Skin of body (tissue), 2 donors: ENCODE results near the gene DMD. TPM values are rescaled to one million over a fixed set of nuclear protein-coding genes. Genes with fewer than 3 reads are reported as not detected.
"Not testable (repeated sequence)": the region's sequence is repeated elsewhere in the genome, so short reads cannot be mapped to it uniquely, and the experiment has no call there.

Experiments used
- DNase-seq: peaks from one replicate; lab custom pipeline; 2025; lab: John Stamatoyannopoulos, UW
- total RNA-seq: library from RNA; depleted of rRNA; stranded (reverse); fragments of >200 nt; gene quantifications from one replicate; pipeline ENCODE4 v1.2.3, GENCODE V29; 2014

Gene DMD
- total RNA-seq, 1 donor from 2014 or later = 87.0 TPM

GRCh38 chrX:32281853-32282252 lies 929.5 kb downstream of the DMD start:
- DNase-seq = no peak

GRCh38 chrX:32280921-32281320 lies 930.4 kb downstream of the DMD start:
- no peak for DNase-seq

GRCh38 chrX:32280489-32280888 lies 930.9 kb downstream of the DMD start:
- DNase-seq = no peak

- no peak for DNase-seq
Observed at GRCh38 chrX:32276153-32276552, 935.2 kb downstream of the DMD start.

GRCh38 chrX:32269866-32270265 lies 941.5 kb downstream of the DMD start:
- DNase-seq = no peak

GRCh38 chrX:32268207-32268606 lies 943.1 kb downstream of the DMD start:
- DNase-seq = no peak

- no peak for DNase-seq
Observed at GRCh38 chrX:32267796-32268195, 943.6 kb downstream of the DMD start.

- DNase-seq = not testable (repeated sequence)
Observed at GRCh38 chrX:32246675-32247074, 964.7 kb downstream of the DMD start.

- no peak for DNase-seq
Observed at GRCh38 chrX:32195611-32196010, 1015.7 kb downstream of the DMD start.

GRCh38 chrX:32191316-32191715 lies 1020.0 kb downstream of the DMD start:
- DNase-seq = no peak

- no peak for DNase-seq
Observed at GRCh38 chrX:32185160-32185559, 1026.2 kb downstream of the DMD start.

GRCh38 chrX:32183066-32183465 lies 1028.3 kb downstream of the DMD start:
- no peak for DNase-seq

GRCh38 chrX:32176510-32176909 lies 1034.8 kb downstream of the DMD start:
- DNase-seq = no peak

GRCh38 chrX:32170481-32170880 lies 1040.9 kb downstream of the DMD start:
- no peak for DNase-seq

- no peak for DNase-seq
Observed at GRCh38 chrX:32155044-32155638, 1056.2 kb downstream of the DMD start.

GRCh38 chrX:32153585-32153984 lies 1057.8 kb downstream of the DMD start:
- DNase-seq = no peak

- DNase-seq = no peak
Observed at GRCh38 chrX:32150141-32150540, 1061.2 kb downstream of the DMD start.

GRCh38 chrX:32141841-32142240 lies 1069.5 kb downstream of the DMD start:
- DNase-seq = no peak

GRCh38 chrX:32139476-32139875 lies 1071.9 kb downstream of the DMD start:
- no peak for DNase-seq

GRCh38 chrX:32137525-32137924 lies 1073.8 kb downstream of the DMD start:
- no peak for DNase-seq

- DNase-seq = no peak
Observed at GRCh38 chrX:32126997-32127396, 1084.4 kb downstream of the DMD start.

- DNase-seq = no peak
Observed at GRCh38 chrX:32118832-32119231, 1092.5 kb downstream of the DMD start.

GRCh38 chrX:32116047-32116446 lies 1095.3 kb downstream of the DMD start:
- DNase-seq = no peak

- no peak for DNase-seq
Observed at GRCh38 chrX:32087663-32088062, 1123.7 kb downstream of the DMD start.
